IPS DF 4.7 (cell line): ENCODE data around the gene PTGIS.

ENCODE experiments used
- DNase-seq: peaks from one replicate; pipeline ENCODE4 v3.0.0-alpha.2; 2013; ENCODE audit warnings: low spot score; ENCODE audit errors: extremely low read depth

The PTGIS gene

DNA sequence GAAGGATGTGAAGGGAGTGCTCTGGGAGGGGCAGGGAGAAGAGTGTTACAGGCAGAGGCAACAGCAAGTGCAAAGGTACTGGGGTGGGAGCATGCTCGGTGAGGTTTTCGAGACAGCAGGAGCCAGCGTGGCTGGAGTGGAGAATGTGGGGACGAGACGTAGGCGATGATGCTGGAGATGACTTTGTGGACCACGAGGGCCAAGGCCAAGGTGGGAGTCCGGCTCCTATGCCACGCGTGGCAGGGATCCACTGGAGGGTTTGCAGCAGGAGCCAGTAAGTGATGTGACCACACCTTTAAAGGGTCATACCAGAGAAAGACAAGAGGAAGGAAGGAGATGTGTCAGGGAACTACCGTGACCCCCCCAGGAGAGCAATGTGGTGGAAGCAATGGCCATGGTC is 7.3 kb downstream of the PTGIS start:
- no peak for DNase-seq

DNA sequence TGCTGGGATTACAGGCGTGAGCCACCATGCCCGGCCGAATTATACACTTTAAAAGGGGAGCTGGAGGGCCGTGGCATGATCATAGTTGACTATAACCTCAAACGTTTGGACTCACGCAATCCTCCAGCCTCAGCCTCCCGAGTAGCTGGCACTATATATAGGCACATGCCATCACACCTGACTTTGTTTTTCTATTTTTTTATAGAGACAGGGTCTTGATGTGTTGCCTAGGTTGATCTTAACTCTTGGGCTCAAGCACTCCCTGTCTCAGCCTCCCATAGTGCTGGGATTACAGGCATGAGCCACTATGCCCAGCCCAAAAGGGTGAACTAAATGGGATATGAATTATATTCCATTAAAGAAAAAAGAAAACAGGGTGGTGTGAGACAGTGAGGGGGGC is 7.8 kb downstream of the PTGIS start:
- no peak for DNase-seq

DNA sequence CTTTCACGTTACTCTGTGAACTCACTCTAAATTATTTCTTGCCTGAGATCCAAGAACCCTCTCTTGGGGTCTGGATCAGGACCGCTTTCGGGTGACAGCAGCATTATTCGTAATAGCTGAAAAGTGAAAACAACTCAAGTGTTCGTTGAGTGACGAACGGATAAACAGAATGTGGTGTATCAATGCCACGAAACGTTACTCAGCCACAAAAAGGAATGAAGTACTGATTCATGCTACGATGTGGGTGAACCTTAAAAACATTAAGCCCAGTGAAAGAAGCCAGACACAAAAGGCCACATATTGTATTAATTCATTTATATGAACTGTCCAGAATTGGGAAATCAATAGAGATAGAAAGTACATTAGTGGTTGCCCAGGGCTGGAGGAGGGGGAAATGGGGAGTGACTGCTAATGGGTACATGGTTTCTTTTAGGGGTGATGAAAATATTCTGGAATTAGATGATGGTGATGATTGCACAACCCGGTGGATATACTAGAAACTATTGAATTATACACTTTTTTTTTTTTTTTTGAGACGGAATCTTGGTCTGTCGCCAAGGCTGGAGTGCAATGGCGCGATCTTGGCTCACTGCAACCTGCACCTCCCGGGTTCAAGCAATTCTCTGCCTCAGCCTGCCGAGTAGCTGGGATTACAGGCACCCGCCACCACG is 8.4 kb downstream of the PTGIS start:
- DNase-seq, result no peak

DNA sequence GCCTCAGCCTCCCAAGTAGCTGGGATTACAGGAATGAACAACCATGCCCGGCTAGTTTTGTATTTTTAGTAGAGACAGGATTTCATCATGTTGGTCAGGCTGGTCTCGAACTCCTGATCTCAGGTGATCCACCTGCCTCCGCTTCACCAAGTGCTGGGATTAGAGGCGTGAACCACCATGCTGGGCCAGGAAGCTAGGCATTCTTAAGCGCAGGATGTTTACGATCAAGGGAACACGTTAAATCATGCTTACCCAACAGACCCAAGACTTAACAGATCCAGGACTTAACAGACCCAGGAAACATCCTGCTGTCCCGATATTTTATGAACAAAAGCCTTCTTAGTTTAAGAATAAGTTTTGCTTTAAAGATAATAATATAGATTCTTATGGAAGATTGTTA is 9.1 kb downstream of the PTGIS start:
- DNase-seq, result no peak

DNA sequence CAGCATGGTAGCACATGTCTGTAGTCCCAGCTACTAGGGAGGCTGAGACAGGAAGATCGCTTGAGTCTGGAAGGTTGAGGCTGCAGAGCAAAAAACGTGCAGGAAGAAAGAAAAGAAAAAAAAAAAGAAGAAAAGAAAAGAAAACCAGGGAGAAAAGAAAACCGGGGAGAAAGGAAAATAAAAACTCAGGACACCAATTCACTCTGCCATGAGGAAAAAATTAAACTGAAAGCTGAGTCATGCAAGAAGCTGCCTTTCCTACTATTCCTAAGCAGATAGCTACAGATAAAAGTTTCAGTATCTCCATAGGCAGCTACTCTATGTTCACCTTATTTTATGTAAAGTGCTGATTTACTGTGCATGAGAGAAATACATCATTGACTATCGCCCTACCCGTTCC is 10.5 kb downstream of the PTGIS start:
- DNase-seq, result no peak

DNA sequence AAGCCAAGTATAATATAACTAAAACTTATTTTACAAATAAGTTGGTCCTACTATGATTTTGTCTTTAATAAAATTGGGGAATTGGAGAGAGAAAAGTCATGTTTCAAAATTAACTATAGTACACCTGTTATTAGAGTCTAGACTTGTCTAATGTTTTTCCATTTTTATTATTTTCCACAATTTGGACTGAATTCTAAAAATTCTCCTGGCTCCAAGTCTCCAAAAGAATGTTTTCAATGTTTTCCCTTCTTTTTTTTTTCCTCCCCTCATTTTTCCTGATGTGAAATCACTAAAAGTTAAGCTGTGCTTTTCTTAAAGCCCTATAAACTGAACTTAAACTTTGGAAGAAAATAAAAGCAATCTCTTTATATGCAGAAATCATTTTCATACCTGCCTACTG is 11.3 kb downstream of the PTGIS start:
- DNase-seq, result no peak

DNA sequence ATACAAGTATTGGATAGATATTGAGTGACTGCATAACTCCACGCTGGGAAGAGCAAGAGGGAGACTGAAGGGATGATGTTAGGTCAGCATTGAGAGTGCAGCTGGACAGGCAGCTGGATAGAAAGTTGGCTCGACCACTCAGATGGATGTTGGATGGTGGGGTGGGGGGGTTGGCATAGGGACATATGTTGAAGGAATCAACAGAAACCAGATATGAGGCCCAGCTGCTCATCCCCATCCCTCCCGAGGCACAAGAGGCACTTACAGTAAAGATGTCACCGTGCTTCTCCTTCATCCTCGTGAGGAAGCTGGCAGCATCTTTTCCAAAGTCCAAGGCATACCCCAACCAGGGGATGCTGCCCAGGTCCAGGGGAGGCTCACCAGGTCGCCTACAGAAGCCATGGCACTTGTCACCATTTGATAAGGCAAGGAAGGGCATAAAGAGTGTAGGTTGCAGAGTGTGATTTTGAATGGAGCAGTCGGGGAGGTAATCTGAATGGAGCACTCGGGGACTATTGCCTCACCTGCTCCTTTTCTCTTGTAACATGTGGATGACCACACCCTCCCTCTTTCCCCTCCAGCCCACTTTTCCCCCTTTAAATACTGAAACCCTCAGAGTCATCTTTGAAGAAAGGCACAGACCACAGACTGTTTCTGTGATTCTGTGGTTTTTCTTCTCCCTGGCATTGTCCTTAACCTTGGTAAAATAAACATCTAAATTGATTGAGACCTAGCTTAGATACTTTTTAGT is 18.0 kb downstream of the PTGIS start:
- no peak for DNase-seq

DNA sequence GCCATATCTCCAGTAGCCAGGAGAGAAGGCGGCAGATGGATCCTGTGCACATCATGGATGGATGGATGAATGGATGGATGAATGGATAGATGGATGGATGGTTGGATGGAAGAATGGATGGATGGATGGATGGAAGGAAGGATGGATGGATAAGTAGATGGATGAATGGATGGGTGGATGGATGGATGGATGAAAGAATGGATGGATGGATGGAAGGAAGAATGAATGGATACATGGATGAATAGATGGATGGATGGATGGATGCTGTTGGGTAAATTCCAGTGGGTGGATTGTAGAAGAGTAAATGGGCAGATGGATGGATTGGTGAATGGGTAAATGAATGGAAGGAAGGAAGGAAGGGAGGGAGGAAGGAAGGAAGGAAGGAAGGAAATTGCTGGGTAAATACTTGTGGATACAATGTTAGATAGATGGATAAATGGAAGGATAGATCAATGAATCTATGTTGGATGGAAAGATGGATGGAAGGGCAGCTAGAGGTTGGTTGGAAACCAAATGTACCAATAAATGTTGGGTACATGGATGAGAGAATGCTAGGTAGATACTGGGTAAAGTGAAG is 19.5 kb downstream of the PTGIS start:
- no peak for DNase-seq

DNA sequence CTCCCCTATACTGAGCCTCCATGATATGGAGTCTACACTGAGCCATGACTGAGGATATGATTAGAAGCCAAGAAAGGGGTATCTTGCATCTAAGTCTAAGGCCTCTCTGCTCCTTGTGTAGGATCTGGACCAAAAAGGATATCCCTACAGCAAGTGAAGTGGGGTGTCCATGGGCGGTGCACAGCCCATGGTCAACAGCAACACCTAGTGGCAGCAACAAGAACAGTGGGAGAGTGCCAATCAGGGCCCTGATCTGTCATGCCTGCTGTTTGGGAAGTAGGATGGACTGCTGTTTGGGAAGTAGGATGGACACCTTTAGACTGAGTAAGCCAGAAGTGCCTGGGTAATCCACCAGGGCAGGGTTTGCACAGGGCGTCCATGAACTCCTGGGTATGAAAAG is 22.4 kb downstream of the PTGIS start:
- no peak for DNase-seq

DNA sequence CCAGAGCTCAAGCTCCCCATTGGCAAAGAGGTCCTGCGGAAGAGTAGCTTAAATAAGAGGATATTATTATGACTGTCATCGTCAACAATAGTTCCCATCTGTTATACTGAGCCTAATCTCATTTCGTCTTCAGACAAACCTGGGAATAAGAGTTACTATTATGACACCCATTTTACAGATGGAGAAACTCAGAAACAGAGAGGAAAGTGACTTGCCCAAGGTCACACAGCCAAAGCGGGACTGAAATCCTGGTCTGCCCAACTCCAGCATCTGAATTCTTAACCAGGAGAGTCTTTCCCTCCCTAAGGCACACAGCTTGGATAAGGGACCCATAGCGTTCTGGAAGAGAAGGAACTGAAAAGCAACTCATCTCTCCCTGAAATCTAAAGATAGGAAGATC is 23.4 kb downstream of the PTGIS start:
- no peak for DNase-seq

DNA sequence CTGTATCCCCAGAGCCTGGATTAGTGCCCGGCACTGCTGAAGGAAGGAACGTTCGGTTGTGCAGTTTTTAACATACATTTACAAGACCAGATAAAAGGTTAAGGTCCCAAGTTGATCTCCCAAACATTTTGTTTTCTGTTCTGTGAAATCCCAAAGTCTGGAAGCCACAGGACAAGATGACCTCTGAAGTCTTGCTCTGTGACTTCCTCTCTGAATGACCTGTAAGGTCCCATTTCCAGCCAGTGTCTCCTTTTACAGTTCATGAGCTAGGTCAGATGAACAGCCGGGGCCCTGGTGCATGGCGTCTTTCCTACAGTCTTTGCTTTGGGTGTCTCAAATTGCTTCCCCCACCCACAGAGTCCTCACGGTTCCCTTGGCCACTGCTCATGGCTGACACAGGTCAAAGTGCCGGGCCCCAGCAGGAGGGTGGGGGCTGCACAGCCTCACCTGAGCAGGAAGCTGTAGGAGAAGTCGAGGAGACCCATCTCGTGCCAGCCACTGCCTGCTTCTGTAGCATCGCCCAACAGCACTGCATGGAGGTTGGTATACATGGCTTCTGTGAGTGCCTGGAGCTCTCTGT is 24.0 kb downstream of the PTGIS start:
- no peak for DNase-seq

DNA sequence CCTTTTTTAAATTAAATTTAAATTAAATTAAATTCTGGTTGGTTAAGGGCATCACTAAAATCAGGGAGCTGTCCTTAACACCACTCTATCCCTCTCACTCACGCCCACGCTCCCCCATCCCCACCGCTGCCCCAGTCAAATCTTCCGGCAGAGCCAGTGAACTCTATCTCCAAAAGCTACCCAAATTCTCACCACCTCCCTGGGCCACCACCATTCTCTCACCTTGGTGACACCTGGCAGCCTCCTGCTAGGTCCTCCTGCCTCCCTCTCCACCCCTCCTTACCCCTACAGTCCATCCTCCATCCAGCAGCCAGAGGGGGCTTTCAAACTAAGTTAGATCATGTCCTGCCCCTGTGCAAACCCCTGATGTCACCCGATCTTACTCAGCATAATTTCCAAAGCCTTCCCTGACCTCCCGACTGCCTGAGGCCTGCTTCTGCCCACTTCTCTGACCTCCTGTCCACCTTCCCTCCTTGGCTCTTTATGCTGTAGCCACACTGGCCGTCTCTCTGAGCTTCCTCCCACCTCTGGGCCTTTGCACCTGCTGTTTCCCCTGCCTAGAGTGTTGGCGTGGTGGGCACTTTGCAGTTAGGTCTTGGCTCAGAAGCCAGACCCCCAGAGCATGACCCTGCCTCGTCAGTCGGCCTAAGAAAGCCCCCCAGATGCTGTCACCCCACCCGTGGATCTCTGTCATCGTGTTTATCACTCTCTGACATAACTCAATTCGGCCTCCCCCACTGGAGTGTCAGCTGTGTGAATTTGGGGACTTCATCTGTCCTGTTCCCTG is 24.7 kb downstream of the PTGIS start:
- no peak for DNase-seq

DNA sequence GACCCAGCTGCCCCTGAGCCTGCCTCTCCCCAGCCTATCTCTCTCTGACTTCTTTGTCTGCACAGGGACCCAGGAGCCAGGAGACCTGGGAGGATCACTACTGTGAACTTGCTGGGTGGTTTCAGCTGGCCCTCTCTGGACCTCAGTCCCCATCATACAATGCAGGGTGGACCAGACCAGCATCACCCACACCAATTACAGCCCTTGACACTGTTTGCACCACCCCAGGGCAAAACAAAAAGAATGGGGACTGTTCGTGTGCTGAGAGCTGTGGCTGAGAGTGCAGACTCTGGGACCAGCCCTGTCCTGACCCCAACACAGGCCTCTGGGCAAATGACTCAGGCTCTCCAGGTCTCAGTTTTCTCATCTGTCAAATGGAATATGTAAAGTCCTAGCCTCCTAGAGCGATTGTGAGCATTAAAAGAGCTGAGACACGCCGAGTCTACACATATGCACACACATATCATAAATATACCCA is 25.4 kb downstream of the PTGIS start:
- DNase-seq, result no peak

DNA sequence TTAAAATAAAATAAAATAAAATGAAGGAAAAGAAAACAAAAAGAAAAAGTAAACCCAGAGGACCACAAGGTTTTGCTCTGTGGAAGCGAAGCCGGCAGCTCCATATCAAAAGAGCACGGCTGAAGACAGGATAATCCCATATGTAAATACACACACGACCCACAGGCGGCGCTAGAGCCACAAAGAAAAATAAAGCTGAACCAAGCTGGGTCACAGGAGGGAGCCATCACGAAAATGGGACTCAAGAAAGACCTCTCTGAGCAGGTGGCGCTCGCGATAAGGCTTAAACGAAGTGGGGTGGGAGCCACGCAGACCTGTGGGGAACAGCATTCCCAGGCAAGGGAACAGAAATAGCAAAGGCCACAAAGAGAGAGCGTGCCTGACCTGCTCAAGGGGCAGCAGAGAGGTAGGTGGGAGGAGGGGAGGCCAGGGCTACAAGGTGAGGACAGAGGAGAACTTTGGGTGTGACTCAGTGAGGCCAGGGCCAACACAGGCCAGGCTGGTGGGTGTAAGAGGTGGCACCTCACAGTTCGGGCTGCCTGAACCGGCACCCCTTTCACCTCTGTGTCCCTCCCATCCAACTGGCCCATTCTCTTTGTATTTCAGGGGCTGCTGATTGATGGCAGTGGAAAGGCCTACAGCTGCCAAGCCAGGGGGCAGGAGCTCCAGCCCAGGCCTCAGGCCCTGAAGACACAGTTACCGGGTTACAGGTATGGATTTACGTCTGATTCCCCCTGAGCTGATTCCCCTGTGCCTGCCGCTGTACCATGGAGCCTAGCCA is 26.0 kb downstream of the PTGIS start:
- no peak for DNase-seq

DNA sequence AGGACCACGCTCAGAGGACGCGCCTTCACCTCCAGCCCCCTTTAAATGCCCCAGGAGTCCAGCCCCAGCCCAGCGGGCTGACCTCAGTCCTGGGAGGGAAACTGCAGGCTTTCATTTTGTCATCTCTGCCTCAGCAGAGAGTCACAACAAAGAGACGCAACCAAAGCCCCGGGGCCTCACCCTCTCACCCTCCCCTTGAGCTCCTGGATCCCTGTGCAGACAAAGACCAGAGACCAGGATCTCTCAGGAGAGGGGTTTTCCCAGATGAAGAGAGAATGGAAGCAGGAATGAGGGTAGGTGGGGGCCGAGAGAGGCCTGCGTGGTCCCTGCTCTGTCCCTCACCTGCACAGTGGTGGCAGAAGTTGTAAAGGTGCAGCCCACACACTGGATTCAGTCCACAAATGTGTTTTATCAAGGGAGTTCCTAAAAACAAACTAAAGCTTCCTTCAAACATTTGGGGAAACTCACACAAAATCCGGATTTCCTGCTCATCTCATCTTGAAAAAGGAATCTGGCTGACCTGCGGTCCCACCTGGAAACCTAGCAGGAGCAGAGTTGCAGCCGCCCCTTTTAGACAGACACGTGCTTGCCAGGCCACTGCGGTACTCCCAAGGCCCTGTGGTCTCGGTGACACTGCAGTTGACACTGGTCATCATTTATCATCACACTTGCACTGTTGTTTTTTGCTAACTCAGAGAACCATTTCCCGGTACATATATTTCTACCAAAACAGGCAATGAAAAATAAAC is 27.1 kb downstream of the PTGIS start:
- DNase-seq, result no peak

DNA sequence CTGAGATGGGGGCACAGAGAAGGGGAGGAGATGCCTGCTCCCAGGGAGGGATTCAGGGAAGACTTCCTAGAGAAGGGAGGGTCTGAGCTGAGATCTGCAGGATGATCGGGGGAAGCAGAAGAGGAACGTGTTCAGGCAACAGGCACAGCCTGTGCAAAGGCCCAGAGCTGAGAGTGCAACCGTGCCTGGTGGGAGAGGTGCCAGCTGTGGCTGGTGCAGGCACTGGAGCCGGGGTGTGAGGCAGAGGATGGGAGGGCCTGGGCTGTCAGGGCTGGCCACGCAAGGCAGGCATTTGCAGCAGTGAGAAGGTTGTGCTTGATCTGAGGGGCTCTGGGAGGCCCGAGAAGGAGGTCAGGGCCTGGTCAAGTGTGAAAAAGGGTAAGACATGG is 27.7 kb downstream of the PTGIS start:
- no peak for DNase-seq

DNA sequence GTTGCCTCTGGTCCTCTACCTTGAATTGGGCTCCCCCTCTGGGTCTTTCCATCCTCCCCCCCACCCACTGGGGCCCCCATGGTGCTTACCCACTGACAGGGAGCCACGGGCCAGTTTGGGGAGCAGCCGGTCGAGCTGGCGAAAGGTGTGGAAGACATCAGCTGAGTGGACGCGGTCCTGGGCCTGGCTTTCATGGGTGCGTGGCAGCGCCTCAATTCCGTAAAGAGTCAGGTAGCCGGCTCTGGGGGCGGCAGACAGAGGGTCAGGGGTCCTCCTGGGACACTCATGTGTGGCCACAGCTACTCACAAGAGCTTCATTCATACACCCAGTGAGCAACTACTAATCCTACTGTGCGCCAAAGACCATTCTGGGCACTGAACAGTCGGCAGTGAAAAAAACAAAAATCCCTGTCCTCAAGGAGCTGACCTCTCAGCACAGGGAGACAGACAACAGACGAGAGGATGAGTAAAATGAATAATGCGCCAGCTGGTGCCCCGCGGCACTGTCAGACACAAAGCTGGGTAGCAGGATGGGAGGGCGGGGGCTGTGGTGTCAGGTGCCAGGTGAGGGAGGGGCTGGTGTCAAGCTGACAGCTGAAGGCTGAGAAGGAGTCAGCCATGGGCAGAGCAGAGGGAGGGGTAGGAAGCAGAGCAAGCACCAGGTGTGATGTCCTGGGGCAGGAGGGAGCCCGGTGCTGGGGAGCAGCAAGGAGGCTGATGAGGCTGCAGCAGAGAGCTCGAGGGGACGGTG is 28.3 kb downstream of the PTGIS start:
- DNase-seq, result no peak

DNA sequence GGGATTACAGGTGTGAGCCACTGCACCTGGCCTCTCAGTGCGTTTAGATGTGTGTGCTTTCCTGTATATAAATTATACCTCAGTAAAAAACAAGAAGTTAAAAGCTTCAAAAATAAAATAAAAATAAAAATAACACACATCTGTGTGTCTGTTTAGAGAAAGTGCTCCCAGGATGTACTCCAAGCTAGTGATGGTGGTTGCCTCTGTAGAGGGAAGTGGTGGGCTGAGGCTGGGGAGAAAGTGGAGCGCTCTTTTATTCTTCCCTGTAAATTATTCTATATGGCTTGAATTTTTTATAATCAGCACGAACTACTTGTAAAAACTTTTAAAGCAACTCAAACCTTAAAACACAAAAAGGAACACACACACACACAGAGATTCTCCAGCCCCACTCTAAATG is 29.0 kb downstream of the PTGIS start:
- no peak for DNase-seq

DNA sequence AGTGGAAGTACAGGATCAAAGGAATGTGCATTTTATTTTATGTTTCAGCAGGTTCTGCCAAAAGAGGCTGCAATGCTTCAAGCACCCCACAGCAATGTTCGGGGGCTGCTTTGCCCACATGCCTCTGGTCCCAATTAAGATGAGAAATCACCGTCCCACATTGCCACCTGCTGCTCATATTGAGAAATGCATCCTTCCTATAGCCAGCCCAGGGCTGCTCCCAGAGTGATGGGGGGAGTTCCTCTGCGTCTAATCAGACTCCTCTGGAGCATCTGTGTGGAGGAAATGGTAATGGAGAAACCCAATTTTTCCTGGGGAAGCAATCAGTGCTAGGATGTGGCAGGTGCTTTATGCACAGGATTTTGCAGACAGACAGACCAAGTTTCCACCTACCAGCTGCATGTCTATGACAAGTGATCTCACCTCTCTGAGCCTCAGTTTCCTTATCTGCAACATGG is 33.7 kb downstream of the PTGIS start:
- DNase-seq, result no peak
